Transverse colon (tissue), 4 donors: ENCODE results near the gene KCNJ2. TPM values are rescaled to one million over a fixed set of nuclear protein-coding genes. Genes with fewer than 3 reads are reported as not detected.

ENCODE experiments used
- DNase-seq: peaks from one replicate; pipeline ENCODE4 v3.0.0-alpha.2; 2019
- H3K27ac ChIP-seq, 4 donors: fragments of 200-600 bp; sonication (generic); 2 replicates each; pipeline ENCODE4 v1.5.1; 2016 to 2018; ENCODE audit warnings: inconsistent platforms in 4 of 4
- H3K27me3 ChIP-seq: fragments of 200-600 bp; sonication (generic); 2 replicates; pipeline ENCODE4 v1.5.1; 2017; ENCODE audit warnings: inconsistent platforms
- H3K36me3 ChIP-seq, 4 donors: fragments of 200-600 bp; sonication (generic); 2 replicates each; pipeline ENCODE4 v1.5.1; 2017 to 2019; ENCODE audit warnings: inconsistent platforms in 4 of 4
- H3K4me1 ChIP-seq, 4 donors: fragments of 200-600 bp; sonication (generic); 2 replicates each; pipeline ENCODE4 v1.5.1; 2017 to 2020; ENCODE audit warnings: inconsistent platforms in 4 of 4
- H3K4me3 ChIP-seq, 4 donors: fragments of 200-600 bp; sonication (generic); 1 replicate in 1 of 4; 2 replicates in 3 of 4; pipeline versions ENCODE4 v1.5.1 to v1.6.1; 2017 to 2019; ENCODE audit warnings: inconsistent platforms in 4 of 4
- H3K9me3 ChIP-seq, 2 donors: fragments of 200-600 bp; sonication (generic); 2 replicates each; pipeline ENCODE4 v1.5.1; 2017 to 2019; ENCODE audit warnings: inconsistent platforms in 2 of 2
- EP300 ChIP-seq: sonication (generic); formaldehyde crosslinking; IDR thresholded peaks from one replicate; pipeline ENCODE4 v1.6.1; 2017; ENCODE audit warnings: antibody characterized with exemption, low read depth
- POLR2A ChIP-seq: fragments of 450-650 bp; IDR thresholded peaks from one replicate; pipeline ENCODE4 v1.6.1; 2016; ENCODE audit warnings: antibody characterized with exemption, mild to moderate bottlenecking, moderate library complexity
- POLR2AphosphoS5 ChIP-seq, 3 donors: sonication (generic); formaldehyde crosslinking; IDR thresholded peaks; one replicate each; pipeline ENCODE4 v1.6.1; 2016; ENCODE audit warnings: antibody characterized with exemption in 3 of 3
- WGBS, 2 donors: methylation state at CpG; one replicate each; pipeline ENCODE4 v1.1.5; 2018; ENCODE audit warnings: low coverage in 1 of 2; 5-methylcytosine and 5-hydroxymethylcytosine counted together
- in situ Hi-C, 4 donors: fragments of 200-750 bp; cut with MboI; loops; one replicate each; pipeline versions ENCODE4 v1.15.0 to v1.15.1; 2017; ENCODE audit warnings: low sequenced_read_pairs in 3 of 4, low pct_ligation_motif_present in 1 of 4, low pct_unique_long_range_greater_than_20kb in 1 of 4
- intact Hi-C: fragments of 100-400 bp; cut with DNase I; formaldehyde crosslinking; loops from one replicate; pipeline ENCODE4 v1.15.1; 2023; ENCODE audit warnings: low total_unique reads
- total RNA-seq, 4 donors: library from RNA; depleted of rRNA; stranded (reverse); fragments of >200 nt; gene quantifications; one replicate each; pipeline ENCODE4 v1.1.0, GENCODE V29; 2016
- TF ChIP-seq, protein P1 (sequence below), 5 experiments: fragments of 200-600 bp in 3 of 5; fragments of 450-650 bp in 2 of 5; sonication (generic) in 3 of 5; IDR thresholded peaks; 1 replicate in 2 of 5; 2 replicates in 3 of 5; pipeline ENCODE4 v1.5.1; 2016 to 2017; ENCODE audit warnings: antibody characterized with exemption in 5 of 5, inconsistent platforms in 3 of 5, mild to moderate bottlenecking in 2 of 5, moderate library complexity in 1 of 5

Gene KCNJ2
- total RNA-seq, 4 donors from 2014 or later, result 15.4 to 37.4 (median 19.7) TPM

DNA sequence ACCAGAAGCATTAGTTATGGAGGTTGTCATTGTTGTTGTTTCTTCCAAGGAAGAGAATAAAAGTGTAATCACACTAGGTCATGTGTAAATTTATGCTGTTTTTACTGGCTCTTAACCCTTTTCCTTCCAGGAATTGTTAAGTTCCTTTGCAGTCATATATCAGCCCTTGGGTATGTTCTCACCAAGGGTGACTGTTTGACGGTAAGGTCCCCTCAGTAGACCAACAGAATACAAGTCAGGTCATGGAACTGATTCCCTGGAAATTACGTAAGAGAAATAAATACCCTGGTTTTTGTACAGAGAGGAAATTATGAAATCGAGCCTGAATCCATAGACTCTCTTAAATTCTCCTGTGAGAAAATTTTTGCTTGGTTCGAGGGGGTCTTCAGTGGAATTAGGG, 11.2 kb upstream of the KCNJ2 start:
- intact Hi-C loops, result no loop called here

DNA sequence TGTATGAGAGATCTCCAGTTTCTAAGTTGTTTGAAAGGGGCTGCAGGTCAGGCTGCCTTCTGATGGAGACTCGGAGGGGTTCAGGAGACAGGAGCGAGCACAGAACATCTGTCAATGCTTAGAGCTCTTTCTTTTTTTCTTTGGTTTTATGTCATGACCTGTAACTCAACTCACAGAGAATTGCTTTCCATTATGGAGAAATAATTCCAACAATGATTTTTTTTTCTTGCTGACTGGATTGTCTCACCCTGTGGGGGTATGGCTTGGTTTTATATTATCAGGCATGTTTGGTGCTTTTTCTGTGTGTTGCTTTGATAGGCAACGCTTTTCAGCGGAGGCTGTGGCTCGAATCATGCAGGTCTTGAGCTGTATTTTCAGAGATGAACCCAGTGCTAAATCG, 10.7 kb upstream of the KCNJ2 start:
- TF ChIP-seq POLR2A, result no peak
- no peak for TF ChIP-seq POLR2AphosphoS5 (IDR thresholded peaks at IDR 0.05)
- TF ChIP-seq, protein P1, sequence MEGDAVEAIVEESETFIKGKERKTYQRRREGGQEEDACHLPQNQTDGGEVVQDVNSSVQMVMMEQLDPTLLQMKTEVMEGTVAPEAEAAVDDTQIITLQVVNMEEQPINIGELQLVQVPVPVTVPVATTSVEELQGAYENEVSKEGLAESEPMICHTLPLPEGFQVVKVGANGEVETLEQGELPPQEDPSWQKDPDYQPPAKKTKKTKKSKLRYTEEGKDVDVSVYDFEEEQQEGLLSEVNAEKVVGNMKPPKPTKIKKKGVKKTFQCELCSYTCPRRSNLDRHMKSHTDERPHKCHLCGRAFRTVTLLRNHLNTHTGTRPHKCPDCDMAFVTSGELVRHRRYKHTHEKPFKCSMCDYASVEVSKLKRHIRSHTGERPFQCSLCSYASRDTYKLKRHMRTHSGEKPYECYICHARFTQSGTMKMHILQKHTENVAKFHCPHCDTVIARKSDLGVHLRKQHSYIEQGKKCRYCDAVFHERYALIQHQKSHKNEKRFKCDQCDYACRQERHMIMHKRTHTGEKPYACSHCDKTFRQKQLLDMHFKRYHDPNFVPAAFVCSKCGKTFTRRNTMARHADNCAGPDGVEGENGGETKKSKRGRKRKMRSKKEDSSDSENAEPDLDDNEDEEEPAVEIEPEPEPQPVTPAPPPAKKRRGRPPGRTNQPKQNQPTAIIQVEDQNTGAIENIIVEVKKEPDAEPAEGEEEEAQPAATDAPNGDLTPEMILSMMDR (IDR thresholded peaks at IDR 0.05), result no peak
- TF ChIP-seq EP300, result no peak
- intact Hi-C loops (no loop called here), in situ Hi-C loops (loop anchor here in 2 of 4 donors (25.0 kb wide), 2 partner anchors 404 to 571 kb away; no protein-coding TSS in a partner anchor)
- Histone ChIP-seq H3K36me3 (no peaks in the 10 kb centered on the region), H3K27ac (no peak overlapping the region), H3K4me1 (no peaks in the 10 kb centered on the region), H3K4me3 (no peak overlapping the region), H3K9me3 (no peaks in the 10 kb centered on the region), H3K27me3 (peaks cover 6% of the 10 kb centered on the region)
- no peak for DNase-seq
- 79 to 81% methylated on average over 4 to 6 of the region's 6 CpGs for WGBS, 2 donors

More for the DNA sequence above, 11.2 kb upstream of the KCNJ2 start:
- no peaks in the 10 kb centered on the region for H3K9me3 ChIP-seq
- TF ChIP-seq, protein P1 (IDR thresholded peaks at IDR 0.05), result no peak
- no peak for TF ChIP-seq EP300
- TF ChIP-seq POLR2AphosphoS5 (IDR thresholded peaks at IDR 0.05), result no peak
- TF ChIP-seq POLR2A, result no peak
- WGBS, 2 donors, result 79 to 82% methylated on average over 4 of the region's 4 CpGs
- H3K36me3 ChIP-seq, result no peaks in the 10 kb centered on the region
- H3K27ac ChIP-seq, result no peak overlapping the region
- in situ Hi-C loops, result loop anchor here in 2 of 4 donors (25.0 kb wide), 2 partner anchors 404 to 571 kb away; no protein-coding TSS in a partner anchor
- DNase-seq, result no peak
- peaks cover 6% of the 10 kb centered on the region for H3K27me3 ChIP-seq
- no peak overlapping the region for H3K4me3 ChIP-seq
- H3K4me1 ChIP-seq, result no peaks in the 10 kb centered on the region

DNA sequence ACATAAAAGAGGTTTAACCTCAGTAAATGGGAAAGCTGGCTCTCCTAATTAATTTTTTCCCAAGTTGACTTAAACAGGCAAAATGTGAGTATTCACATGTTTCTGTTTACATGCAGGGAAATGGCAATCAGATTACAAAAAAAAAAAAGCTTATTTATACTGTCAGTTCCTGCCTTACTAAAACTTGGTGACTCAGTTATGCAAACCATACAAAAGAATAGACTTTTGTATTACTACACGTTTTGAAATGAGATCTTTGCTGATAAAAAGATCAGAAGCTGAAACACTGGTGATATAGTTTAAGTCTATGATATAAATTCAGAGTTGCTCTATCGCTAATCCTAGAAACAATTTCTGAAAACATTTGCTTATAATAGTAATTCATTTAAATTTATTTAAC, 9.4 kb upstream of the KCNJ2 start:
- DNase-seq, result no peak
- no peaks in the 10 kb centered on the region for H3K4me1 ChIP-seq
- WGBS, 2 donors, result 39 to 46% methylated on average over 2 of the region's 2 CpGs
- TF ChIP-seq, protein P1 (IDR thresholded peaks at IDR 0.05), result no peak
- TF ChIP-seq POLR2AphosphoS5 (IDR thresholded peaks at IDR 0.05) (no peak), EP300 (no peak), POLR2A (no peak)
- H3K4me3 ChIP-seq, result no peak overlapping the region
- no peaks in the 10 kb centered on the region for H3K36me3 ChIP-seq
- no peak overlapping the region for H3K27ac ChIP-seq
- in situ Hi-C loops (loop anchor here in 2 of 4 donors (25.0 kb wide), 2 partner anchors 402 to 573 kb away; no protein-coding TSS in a partner anchor), intact Hi-C loops (no loop called here)
- peaks cover 6% of the 10 kb centered on the region for H3K27me3 ChIP-seq
- no peaks in the 10 kb centered on the region for H3K9me3 ChIP-seq

DNA sequence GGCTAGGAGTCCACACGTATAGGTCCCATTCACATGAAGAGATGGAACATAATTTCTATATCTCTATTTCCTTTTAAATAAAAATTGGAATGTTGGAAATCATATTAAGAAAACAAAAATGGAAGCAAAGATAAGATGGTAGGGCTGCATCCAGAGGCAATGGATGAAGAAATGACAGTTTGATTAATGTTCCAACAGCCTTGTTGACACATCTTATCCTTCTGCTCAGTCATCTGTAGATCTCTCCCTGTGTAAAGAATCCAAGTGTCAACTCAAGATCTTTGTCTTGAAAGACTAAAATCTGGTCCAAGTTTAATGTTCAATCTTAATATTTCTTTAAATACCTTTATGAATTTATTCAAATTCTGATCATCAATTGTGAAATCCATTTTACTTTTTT, 7.8 kb upstream of the KCNJ2 start:
- DNase-seq, result no peak
- Histone ChIP-seq H3K27ac (no peak overlapping the region), H3K4me1 (no peaks in the 10 kb centered on the region), H3K9me3 (no peaks in the 10 kb centered on the region), H3K36me3 (no peaks in the 10 kb centered on the region), H3K4me3 (no peak overlapping the region), H3K27me3 (peaks cover 6% of the 10 kb centered on the region)
- TF ChIP-seq, protein P1 (IDR thresholded peaks at IDR 0.05), result no peak
- TF ChIP-seq POLR2AphosphoS5 (IDR thresholded peaks at IDR 0.05), result no peak
- no peak for TF ChIP-seq EP300
- TF ChIP-seq POLR2A, result no peak
- intact Hi-C loops, result no loop called here
- 87 to 92% methylated on average over 1 of the region's 1 CpG for WGBS, 2 donors
- in situ Hi-C loops, result loop anchor here in 2 of 4 donors (25.0 kb wide), 2 partner anchors 401 to 574 kb away; no protein-coding TSS in a partner anchor
